ENCODE data around the gene STPG3. TPM values are rescaled to one million over a fixed set of nuclear protein-coding genes. Genes with fewer than 3 reads are reported as not detected.

Gene STPG3
- total and polyA plus RNA-seq, 9 of the 15 experiments (the other 6 are each of a cell fraction or from before 2014, with no cell fraction given), result not detected

DNA sequence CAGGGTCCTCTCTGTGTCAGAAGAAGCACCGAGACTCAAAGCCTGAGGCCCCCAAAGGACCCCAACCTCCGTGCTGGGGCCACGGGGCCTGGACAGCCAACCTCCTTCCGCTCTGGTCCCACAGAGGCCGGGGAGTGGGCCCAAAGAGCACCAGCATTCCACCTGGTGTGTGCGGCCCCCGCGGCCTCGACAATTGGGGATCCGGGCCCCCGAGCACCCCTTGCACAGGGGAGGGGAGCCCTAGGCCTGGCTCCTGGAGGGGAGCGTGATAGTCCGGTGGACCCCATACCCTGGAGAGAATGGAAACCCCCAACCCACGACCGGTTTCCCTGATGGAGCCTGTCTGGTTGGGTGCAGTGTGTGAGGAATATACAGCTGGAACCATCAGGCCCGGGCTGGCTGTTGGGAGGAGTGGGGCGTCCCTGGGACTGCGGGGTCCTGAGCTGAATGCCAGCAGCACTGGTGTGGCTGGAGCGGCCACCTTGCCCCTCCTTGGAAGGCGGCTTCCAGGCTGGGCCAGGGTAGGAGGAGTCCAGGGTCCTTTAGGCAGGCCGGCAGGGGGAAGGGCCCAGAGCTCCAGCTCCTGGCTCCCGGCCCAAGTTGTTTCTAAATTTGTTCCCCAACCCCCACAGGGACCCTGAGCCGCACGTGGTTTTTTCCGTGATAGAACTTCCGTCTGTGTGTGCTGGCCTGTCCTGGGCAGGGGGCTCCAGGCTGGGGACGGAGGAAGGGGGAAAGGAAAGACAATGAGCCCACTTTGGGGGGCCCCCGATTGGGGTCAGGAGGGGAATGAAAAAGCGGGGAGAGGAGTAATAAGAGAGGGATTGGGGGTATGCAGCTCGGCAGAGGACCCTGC lies 25.6 kb downstream of the STPG3 start (continued):
- TF ChIP-seq ZNF75A (CRISPR knock-in tag; IDR thresholded peaks at IDR 0.05) (no peak), E2F3 (CRISPR knock-in tag; IDR thresholded peaks at IDR 0.05) (no peak), CC2D1A (IDR thresholded peaks at IDR 0.05) (peak; percentile 16; the same call in 1 of the 2 replicates), KDM1A (IDR thresholded peaks at IDR 0.05) (peak in 1 of 2 experiments; percentile 6; a peak in 1 of 4 replicates), TAF1 (IDR thresholded peaks at IDR 0.05; ENCODE audit: control insufficient read depth, extremely low read depth, insufficient read depth, low read length, severe bottlenecking) (no peak), ETV6 (IDR thresholded peaks at IDR 0.05; ENCODE audit: borderline replicate concordance in 1 of 2, low read depth in 2 of 2, low read length in 1 of 2) (peak; percentile 29 to 32; a peak in 1 of 4 replicates), ETV6 (CRISPR knock-in tag; IDR thresholded peaks at IDR 0.05; ENCODE audit: borderline replicate concordance) (no peak), SIN3A (IDR thresholded peaks at IDR 0.05; ENCODE audit: borderline replicate concordance in 2 of 2, control insufficient read depth in 1 of 2, low read depth in 2 of 2, low read length in 2 of 2) (0 out of 4 replicates have a peak, but pooled peaks of 1 of the 2 experiments have one; percentile 10), YY1 (IDR thresholded peaks at IDR 0.05; ENCODE audit: borderline replicate concordance in 1 of 3, control insufficient read depth in 1 of 3, extremely low read depth in 1 of 3, insufficient read depth in 3 of 3, insufficient read length in 1 of 3, insufficient replicate concordance in 2 of 3, low read depth in 1 of 3, low read length in 2 of 3) (peak in 1 of 3 experiments; percentile 6), NBN (IDR thresholded peaks at IDR 0.05; ENCODE audit: low read depth) (no peak), DPF2 (IDR thresholded peaks at IDR 0.05) (peak; percentile 56; the same call in 1 of the 2 replicates), NFE2L1 (tag; IDR thresholded peaks at IDR 0.05; ENCODE audit: borderline replicate concordance, low read depth) (no peak), TAF7 (tag; IDR thresholded peaks at IDR 0.05) (0 out of 2 replicates have a peak, but pooled peaks have one; percentile 29), ZNF24 (IDR thresholded peaks at IDR 0.05) (no peak), KAT8 (IDR thresholded peaks at IDR 0.05; ENCODE audit: low read depth) (no peak)
- TF ChIP-seq, protein P1, sequence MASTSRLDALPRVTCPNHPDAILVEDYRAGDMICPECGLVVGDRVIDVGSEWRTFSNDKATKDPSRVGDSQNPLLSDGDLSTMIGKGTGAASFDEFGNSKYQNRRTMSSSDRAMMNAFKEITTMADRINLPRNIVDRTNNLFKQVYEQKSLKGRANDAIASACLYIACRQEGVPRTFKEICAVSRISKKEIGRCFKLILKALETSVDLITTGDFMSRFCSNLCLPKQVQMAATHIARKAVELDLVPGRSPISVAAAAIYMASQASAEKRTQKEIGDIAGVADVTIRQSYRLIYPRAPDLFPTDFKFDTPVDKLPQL (IDR thresholded peaks at IDR 0.05; ENCODE audit: extremely low read depth, insufficient read length), result no peak
- TF ChIP-seq, protein P2, sequence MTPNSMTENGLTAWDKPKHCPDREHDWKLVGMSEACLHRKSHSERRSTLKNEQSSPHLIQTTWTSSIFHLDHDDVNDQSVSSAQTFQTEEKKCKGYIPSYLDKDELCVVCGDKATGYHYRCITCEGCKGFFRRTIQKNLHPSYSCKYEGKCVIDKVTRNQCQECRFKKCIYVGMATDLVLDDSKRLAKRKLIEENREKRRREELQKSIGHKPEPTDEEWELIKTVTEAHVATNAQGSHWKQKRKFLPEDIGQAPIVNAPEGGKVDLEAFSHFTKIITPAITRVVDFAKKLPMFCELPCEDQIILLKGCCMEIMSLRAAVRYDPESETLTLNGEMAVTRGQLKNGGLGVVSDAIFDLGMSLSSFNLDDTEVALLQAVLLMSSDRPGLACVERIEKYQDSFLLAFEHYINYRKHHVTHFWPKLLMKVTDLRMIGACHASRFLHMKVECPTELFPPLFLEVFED (CRISPR knock-in tag; conservative IDR thresholded peaks at IDR 0.05), result no peak
- TF ChIP-seq, protein P3, sequence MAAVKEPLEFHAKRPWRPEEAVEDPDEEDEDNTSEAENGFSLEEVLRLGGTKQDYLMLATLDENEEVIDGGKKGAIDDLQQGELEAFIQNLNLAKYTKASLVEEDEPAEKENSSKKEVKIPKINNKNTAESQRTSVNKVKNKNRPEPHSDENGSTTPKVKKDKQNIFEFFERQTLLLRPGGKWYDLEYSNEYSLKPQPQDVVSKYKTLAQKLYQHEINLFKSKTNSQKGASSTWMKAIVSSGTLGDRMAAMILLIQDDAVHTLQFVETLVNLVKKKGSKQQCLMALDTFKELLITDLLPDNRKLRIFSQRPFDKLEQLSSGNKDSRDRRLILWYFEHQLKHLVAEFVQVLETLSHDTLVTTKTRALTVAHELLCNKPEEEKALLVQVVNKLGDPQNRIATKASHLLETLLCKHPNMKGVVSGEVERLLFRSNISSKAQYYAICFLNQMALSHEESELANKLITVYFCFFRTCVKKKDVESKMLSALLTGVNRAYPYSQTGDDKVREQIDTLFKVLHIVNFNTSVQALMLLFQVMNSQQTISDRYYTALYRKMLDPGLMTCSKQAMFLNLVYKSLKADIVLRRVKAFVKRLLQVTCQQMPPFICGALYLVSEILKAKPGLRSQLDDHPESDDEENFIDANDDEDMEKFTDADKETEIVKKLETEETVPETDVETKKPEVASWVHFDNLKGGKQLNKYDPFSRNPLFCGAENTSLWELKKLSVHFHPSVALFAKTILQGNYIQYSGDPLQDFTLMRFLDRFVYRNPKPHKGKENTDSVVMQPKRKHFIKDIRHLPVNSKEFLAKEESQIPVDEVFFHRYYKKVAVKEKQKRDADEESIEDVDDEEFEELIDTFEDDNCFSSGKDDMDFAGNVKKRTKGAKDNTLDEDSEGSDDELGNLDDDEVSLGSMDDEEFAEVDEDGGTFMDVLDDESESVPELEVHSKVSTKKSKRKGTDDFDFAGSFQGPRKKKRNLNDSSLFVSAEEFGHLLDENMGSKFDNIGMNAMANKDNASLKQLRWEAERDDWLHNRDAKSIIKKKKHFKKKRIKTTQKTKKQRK (IDR thresholded peaks at IDR 0.05; ENCODE audit: borderline replicate concordance, low read depth, low read length), result no peak
- TF ChIP-seq, protein P4, sequence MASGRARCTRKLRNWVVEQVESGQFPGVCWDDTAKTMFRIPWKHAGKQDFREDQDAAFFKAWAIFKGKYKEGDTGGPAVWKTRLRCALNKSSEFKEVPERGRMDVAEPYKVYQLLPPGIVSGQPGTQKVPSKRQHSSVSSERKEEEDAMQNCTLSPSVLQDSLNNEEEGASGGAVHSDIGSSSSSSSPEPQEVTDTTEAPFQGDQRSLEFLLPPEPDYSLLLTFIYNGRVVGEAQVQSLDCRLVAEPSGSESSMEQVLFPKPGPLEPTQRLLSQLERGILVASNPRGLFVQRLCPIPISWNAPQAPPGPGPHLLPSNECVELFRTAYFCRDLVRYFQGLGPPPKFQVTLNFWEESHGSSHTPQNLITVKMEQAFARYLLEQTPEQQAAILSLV (tag; IDR thresholded peaks at IDR 0.05), result no peak
